Activated CD4-positive, alpha-beta T cell treated with anti-CD3 and anti-CD28 coated beads, Interleukin-2, amount 10 ng/mL, durations not matched to agents 24 days and 14 days (primary cell): Measurements from ENCODE around the gene SPIRE2. TPM values are rescaled to one million over a fixed set of nuclear protein-coding genes. Genes with fewer than 3 reads are reported as not detected.
"Not testable (repeated sequence)": the region's sequence is repeated elsewhere in the genome, so short reads cannot be mapped to it uniquely, and the experiment has no call there.

Experiments
- DNase-seq: peaks from one replicate; pipeline ENCODE4 v3.0.0; 2022
- H3K27ac Mint-ChIP-seq: one replicate; pipeline ENCODE4 v1.8.0; 2022; ENCODE audit warnings: mild to moderate bottlenecking, mixed read lengths
- H3K27me3 Mint-ChIP-seq: one replicate; pipeline ENCODE4 v1.8.0; 2022; ENCODE audit warnings: mixed read lengths
- H3K36me3 Mint-ChIP-seq: one replicate; pipeline ENCODE4 v1.8.0; 2022; ENCODE audit warnings: low read depth, mild to moderate bottlenecking, mixed read lengths
- H3K4me1 Mint-ChIP-seq: one replicate; pipeline ENCODE4 v1.8.0; 2021; ENCODE audit warnings: mixed read lengths
- H3K4me3 Mint-ChIP-seq: one replicate; pipeline ENCODE4 v1.8.0; 2022; ENCODE audit warnings: mild to moderate bottlenecking, moderate library complexity, mixed read lengths
- H3K9me3 Mint-ChIP-seq: one replicate; pipeline ENCODE4 v1.8.0; 2021; ENCODE audit warnings: mixed read lengths
- intact Hi-C: fragments of 100-400 bp; cut with micrococcal nuclease; formaldehyde crosslinking; loops from one replicate; pipeline ENCODE4 v1.15.1; 2023
- total RNA-seq: library from RNA; stranded (reverse); gene quantifications from 2 replicates; pipeline ENCODE4 v1.2.3, GENCODE V29; 2022

Gene SPIRE2, protein sequence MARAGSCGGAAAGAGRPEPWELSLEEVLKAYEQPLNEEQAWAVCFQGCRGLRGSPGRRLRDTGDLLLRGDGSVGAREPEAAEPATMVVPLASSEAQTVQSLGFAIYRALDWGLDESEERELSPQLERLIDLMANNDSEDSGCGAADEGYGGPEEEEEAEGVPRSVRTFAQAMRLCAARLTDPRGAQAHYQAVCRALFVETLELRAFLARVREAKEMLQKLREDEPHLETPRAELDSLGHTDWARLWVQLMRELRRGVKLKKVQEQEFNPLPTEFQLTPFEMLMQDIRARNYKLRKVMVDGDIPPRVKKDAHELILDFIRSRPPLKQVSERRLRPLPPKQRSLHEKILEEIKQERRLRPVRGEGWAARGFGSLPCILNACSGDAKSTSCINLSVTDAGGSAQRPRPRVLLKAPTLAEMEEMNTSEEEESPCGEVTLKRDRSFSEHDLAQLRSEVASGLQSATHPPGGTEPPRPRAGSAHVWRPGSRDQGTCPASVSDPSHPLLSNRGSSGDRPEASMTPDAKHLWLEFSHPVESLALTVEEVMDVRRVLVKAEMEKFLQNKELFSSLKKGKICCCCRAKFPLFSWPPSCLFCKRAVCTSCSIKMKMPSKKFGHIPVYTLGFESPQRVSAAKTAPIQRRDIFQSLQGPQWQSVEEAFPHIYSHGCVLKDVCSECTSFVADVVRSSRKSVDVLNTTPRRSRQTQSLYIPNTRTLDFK
- 1.9 and 2.0 TPM in 2 replicates for total RNA-seq

- H3K4me1 Mint-ChIP-seq, result peaks cover 5% of the 10 kb centered on the region
- H3K27me3 Mint-ChIP-seq, result peaks cover 19% of the 10 kb centered on the region
- intact Hi-C loops, result loop anchor here (1.0 kb wide), 1 partner anchor 12 kb away; the partner anchor contains the start of gene FANCA
- peak within 1 kb of the TSS; percentile 72 for H3K4me3 Mint-ChIP-seq
- peak; percentile 95 for DNase-seq
- no peak within 1 kb of the TSS for H3K27ac Mint-ChIP-seq
- no peaks in the 10 kb centered on the region for H3K36me3 Mint-ChIP-seq
- H3K9me3 Mint-ChIP-seq, result no peaks in the 10 kb centered on the region
Measured at GRCh38 chr16:89828199-89828869, at the start of gene SPIRE2. SPIRE2 (plus strand) TSS chr16:89828475; CDS start chr16:89828551, 76 bp downstream.

- no peak for DNase-seq
- intact Hi-C loops, result no loop called here
- Mint-ChIP-seq H3K4me3 (no peak overlapping the region), H3K27ac (no peak overlapping the region), H3K9me3 (no peaks in the 10 kb centered on the region), H3K27me3 (no peaks in the 10 kb centered on the region), H3K4me1 (peaks cover under 1% of the 10 kb centered on the region), H3K36me3 (peaks cover 40% of the 10 kb centered on the region)
Measured at GRCh38 chr16:89779231-89779908, 48.9 kb upstream of the SPIRE2 start.

- Mint-ChIP-seq H3K27me3 (no peaks in the 10 kb centered on the region), H3K9me3 (no peaks in the 10 kb centered on the region), H3K4me1 (peaks cover 5% of the 10 kb centered on the region), H3K4me3 (no peak overlapping the region), H3K36me3 (peaks cover 45% of the 10 kb centered on the region), H3K27ac (no peak overlapping the region)
- intact Hi-C loops, result no loop called here
- no peak for DNase-seq
Measured at GRCh38 chr16:89779909-89780305, 48.4 kb upstream of the SPIRE2 start.

DNA sequence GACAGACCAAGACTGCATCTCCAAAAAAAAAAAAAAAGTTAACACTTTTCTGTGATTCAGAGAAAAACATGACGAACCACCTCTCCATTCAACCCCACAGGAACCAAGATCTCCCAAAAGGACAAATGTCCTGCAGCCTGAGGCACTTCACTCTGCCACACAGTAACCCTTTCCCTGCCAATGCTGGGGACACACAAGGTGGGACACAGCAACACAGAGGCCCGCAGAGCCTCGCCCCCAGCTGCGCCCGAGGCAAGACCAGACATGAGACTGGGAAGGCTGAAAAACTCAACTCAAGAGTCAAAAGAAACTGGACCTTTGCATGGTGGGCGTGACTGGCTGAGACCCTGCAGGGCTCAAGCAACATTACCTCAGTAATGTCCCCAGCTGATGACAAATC is 45.8 kb upstream of the SPIRE2 start:
- Mint-ChIP-seq H3K27me3 (no peaks in the 10 kb centered on the region), H3K4me1 (peaks cover 20% of the 10 kb centered on the region), H3K9me3 (no peaks in the 10 kb centered on the region), H3K36me3 (peaks cover 53% of the 10 kb centered on the region), H3K4me3 (no peak overlapping the region), H3K27ac (no peak overlapping the region)
- intact Hi-C loops, result no loop called here
- no peak for DNase-seq

GRCh38 chr16:89783952-89784351 is 44.3 kb upstream of the SPIRE2 start:
- Mint-ChIP-seq H3K36me3 (peaks cover 53% of the 10 kb centered on the region), H3K4me1 (peaks cover 20% of the 10 kb centered on the region)
- H3K27ac Mint-ChIP-seq, DNase-seq, H3K9me3 Mint-ChIP-seq, intact Hi-C loops, H3K4me3 Mint-ChIP-seq, H3K27me3 Mint-ChIP-seq: not testable (repeated sequence)

DNA sequence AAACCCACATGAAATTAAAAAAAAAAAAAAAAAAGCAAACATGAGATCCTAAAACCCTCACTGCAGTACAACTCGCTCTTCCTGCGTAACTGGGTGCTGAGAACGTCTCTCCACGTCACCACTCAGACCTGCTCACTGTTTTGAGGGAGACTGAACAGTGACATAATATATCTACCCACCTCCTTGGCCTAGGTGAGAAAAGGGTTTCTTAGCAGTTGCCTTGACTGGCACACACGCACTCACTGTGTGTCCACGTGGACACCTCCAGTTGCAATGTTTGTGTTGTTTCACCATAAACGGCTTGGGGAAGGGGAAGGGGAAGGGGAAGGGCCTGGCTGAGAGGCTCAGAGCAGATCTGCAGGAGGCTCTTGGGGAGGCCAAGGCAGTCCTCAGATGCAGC is 43.9 kb upstream of the SPIRE2 start:
- no peaks in the 10 kb centered on the region for H3K27me3 Mint-ChIP-seq
- peaks cover 53% of the 10 kb centered on the region for H3K36me3 Mint-ChIP-seq
- H3K27ac Mint-ChIP-seq, result peak overlapping the region; percentile 45
- DNase-seq, result no peak
- intact Hi-C loops, result no loop called here
- H3K4me1 Mint-ChIP-seq, result peaks cover 20% of the 10 kb centered on the region
- H3K9me3 Mint-ChIP-seq, result no peaks in the 10 kb centered on the region
- no peak overlapping the region for H3K4me3 Mint-ChIP-seq

GRCh38 chr16:89785523-89786155 is 42.6 kb upstream of the SPIRE2 start:
- H3K27ac Mint-ChIP-seq, result no peak overlapping the region
- DNase-seq, result peak; percentile 71
- intact Hi-C loops, result no loop called here

DNA sequence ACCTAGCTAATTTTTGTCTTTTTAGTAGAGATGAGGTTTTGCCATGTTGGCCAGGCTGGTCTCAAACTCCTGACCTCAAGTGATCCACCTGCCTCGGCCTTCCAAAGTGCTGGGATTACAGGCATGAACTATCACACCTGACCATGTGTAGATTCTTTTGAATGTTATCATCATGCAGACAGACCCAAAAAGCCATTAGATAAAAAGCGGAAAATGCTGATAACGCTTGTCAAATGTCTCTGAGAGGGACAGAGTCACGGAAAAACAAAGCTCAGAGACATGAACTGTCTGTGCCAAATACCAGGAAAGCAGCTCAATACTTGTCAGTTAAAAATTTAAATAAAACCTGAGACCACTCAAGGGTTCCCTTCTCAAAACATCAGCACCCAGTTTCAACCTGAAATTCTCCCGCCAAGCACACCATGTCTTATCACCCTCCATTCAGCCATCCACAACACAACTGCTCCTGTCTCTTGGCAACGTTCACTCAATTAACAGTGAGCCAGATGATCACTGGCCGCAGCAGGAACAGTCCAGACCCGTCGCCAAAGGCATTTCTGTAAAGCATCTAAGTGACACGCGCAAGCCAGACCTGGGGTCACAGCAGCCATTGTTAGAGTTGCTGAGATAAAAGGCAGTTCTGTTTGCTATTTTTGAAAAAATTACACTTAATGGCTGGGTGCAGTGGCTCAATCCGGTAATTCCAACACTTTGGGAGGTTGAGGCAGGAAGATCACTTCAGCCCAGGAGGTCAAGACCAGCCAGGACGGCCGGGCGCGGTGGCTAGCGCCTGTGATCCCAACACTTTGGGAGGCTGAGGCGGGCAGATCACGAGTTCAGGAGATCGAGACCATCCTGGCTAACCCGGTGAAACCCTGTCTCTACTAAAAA is 41.6 kb upstream of the SPIRE2 start:
- intact Hi-C loops, result no loop called here
- Mint-ChIP-seq H3K36me3 (peaks cover 53% of the 10 kb centered on the region), H3K27ac (no peak overlapping the region), H3K4me1 (peaks cover 20% of the 10 kb centered on the region), H3K27me3 (no peaks in the 10 kb centered on the region), H3K9me3 (no peaks in the 10 kb centered on the region), H3K4me3 (peak overlapping the region; percentile 21)
- DNase-seq, result no peak

More at GRCh38 chr16:89785523-89786155, 42.6 kb upstream of the SPIRE2 start:
- Mint-ChIP-seq H3K27me3 (no peaks in the 10 kb centered on the region), H3K4me1 (peaks cover 20% of the 10 kb centered on the region), H3K4me3 (peak overlapping the region; percentile 17), H3K36me3 (peaks cover 50% of the 10 kb centered on the region), H3K9me3 (no peaks in the 10 kb centered on the region)

DNA sequence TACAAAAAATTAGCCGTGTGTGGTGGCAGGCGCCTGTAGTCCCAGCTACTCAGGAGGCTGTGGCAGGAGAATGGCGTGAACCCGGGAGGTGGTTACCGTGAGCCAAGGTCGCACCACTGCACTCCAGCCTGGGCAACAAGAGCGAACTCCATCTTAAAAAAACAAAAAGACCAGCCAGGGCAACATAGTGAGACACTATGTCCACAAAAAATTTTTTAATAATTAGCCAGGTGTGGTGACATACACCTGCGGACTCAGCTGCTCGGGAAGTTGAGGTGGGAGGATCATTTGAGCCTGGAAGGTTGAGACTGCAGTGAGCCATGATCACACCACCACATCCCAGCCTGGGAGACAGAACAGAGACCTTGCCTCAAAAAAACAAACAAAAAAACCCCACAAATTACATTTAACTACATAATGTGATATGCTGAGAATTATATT is 40.9 kb upstream of the SPIRE2 start:
- no peak overlapping the region for H3K4me3 Mint-ChIP-seq
- H3K27ac Mint-ChIP-seq, result no peak overlapping the region
- no peaks in the 10 kb centered on the region for H3K27me3 Mint-ChIP-seq

DNA sequence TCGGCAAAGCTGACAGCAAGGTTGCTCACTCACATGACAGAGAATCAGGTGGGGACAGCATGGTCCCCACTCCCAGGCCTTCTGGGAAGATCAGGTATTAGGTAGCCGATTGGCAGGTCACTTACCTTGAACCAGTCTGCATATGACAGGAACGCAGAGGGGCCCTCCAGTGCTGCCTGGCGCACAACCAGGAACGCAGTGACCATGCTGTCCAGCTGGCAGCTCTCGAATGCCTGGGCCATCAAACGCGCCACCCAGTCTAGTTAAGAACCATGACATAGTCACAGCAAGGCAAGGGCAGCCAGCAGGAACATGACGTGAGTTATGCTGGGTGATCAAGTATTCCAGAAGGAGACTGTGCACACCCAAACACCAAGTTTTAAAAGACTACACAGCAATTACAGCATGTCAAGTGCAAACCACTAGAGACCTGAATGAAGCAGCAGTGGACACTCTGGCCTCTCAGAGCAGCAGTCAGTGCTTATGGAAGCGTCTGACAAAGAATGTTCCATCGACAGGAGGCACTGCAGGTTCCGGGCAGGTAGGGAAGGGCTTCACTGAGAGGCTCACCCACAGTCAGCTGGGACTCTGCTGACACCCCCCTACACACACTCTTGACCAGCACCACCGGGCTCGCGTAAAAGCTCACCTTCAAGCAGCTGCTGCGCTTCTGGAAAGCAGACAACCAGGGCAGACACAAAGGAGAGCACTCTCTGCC is 36.8 kb upstream of the SPIRE2 start:
- H3K27ac Mint-ChIP-seq, result no peak overlapping the region
- intact Hi-C loops, result no loop called here
- no peaks in the 10 kb centered on the region for H3K9me3 Mint-ChIP-seq
- H3K4me3 Mint-ChIP-seq, result no peak overlapping the region
- peaks cover 6% of the 10 kb centered on the region for H3K4me1 Mint-ChIP-seq
- H3K27me3 Mint-ChIP-seq, result no peaks in the 10 kb centered on the region
- peaks cover 49% of the 10 kb centered on the region for H3K36me3 Mint-ChIP-seq
- DNase-seq, result no peak

More for the DNA sequence above, 40.9 kb upstream of the SPIRE2 start:
- peaks cover 55% of the 10 kb centered on the region for H3K36me3 Mint-ChIP-seq
- intact Hi-C loops, result no loop called here
- no peak for DNase-seq
- H3K9me3 Mint-ChIP-seq, result no peaks in the 10 kb centered on the region
- H3K4me1 Mint-ChIP-seq, result peaks cover 20% of the 10 kb centered on the region

GRCh38 chr16:89793092-89793491 is 35.2 kb upstream of the SPIRE2 start:
- not testable (repeated sequence) for H3K27me3 Mint-ChIP-seq
- peaks cover 45% of the 10 kb centered on the region for H3K36me3 Mint-ChIP-seq

GRCh38 chr16:89793955-89794354 is 34.3 kb upstream of the SPIRE2 start:
- Mint-ChIP-seq H3K4me1 (peaks cover 1% of the 10 kb centered on the region), H3K36me3 (peaks cover 48% of the 10 kb centered on the region), H3K27ac (no peak overlapping the region), H3K4me3 (no peak overlapping the region), H3K27me3 (no peaks in the 10 kb centered on the region), H3K9me3 (no peaks in the 10 kb centered on the region)
- DNase-seq, result no peak
- intact Hi-C loops, result loop anchor here (1.0 kb wide), 1 partner anchor 88 kb away; no protein-coding TSS in a partner anchor

More at GRCh38 chr16:89793092-89793491, 35.2 kb upstream of the SPIRE2 start:
- H3K4me3 Mint-ChIP-seq, H3K27ac Mint-ChIP-seq, H3K9me3 Mint-ChIP-seq, H3K4me1 Mint-ChIP-seq: not testable (repeated sequence)
- DNase-seq, result peak; percentile 88
- intact Hi-C loops, result loop anchor here (1.0 kb wide), 1 partner anchor 87 kb away; no protein-coding TSS in a partner anchor
